Suprapubic skin (tissue), 4 donors: ENCODE results near the gene IQSEC2.

ENCODE experiments used
- CTCF ChIP-seq, 2 donors: fragments of 200-600 bp in 1 of 2; fragments of 450-650 bp in 1 of 2; sonication (generic) in 1 of 2; IDR thresholded peaks; one replicate each; pipeline ENCODE4 v1.5.1; 2016 to 2019; ENCODE audit warnings: antibody characterized with exemption in 2 of 2, mild to moderate bottlenecking in 1 of 2, moderate library complexity in 1 of 2
- EP300 ChIP-seq: sonication (generic); formaldehyde crosslinking; IDR thresholded peaks from one replicate; pipeline ENCODE4 v1.6.1; 2017; ENCODE audit warnings: antibody characterized with exemption
- POLR2A ChIP-seq, 2 donors: fragments of 450-650 bp; IDR thresholded peaks; one replicate each; pipeline ENCODE4 v1.6.1; 2017; ENCODE audit warnings: antibody characterized with exemption in 2 of 2, mild to moderate bottlenecking in 2 of 2, moderate library complexity in 2 of 2
- POLR2AphosphoS5 ChIP-seq, 3 donors: sonication (generic); formaldehyde crosslinking; IDR thresholded peaks; one replicate each; pipeline ENCODE4 v1.6.1; 2017; ENCODE audit warnings: antibody characterized with exemption in 3 of 3

GRCh38 chrX:53283099-53283498 lies 1.7 kb upstream of the IQSEC2 start:
- no peak for TF ChIP-seq EP300
- no peak for TF ChIP-seq CTCF (IDR thresholded peaks at IDR 0.05)
- no peak for TF ChIP-seq POLR2AphosphoS5 (IDR thresholded peaks at IDR 0.05)
- TF ChIP-seq POLR2A (IDR thresholded peaks at IDR 0.05): no peak
